Measurements from ENCODE around the gene PPFIA4. TPM values are rescaled to one million over a fixed set of nuclear protein-coding genes. Genes with fewer than 3 reads are reported as not detected.

The PPFIA4 gene
- total and polyA plus RNA-seq, 9 of the 15 experiments (the other 6 are each of a cell fraction or from before 2014, with no cell fraction given), result 0.07 to 12.0 (median 0.70) TPM

GRCh38 chr1:203052601-203053000, 26.3 kb downstream of the PPFIA4 start:
- in situ Hi-C loops (cut with MboI), result no loop called here
- H3K79me2 ChIP-seq (ENCODE audit: control insufficient read depth, insufficient read depth, low read length), result no peaks in the 10 kb centered on the region
- no TSS peak for BruUV-seq (replicated peaks)
- WGBS (ENCODE audit: insufficient coverage, low coverage, missing lambda C conversion rate), result 4% methylated on average over 3 of the region's 3 CpGs
- intact Hi-C loops (cut with micrococcal nuclease), result no loop called here
- H2AFZ ChIP-seq (ENCODE audit: low read depth, low read length), result no peak overlapping the region
- no peaks in the 10 kb centered on the region for H3K9me3 ChIP-seq (replicated peaks; ENCODE audit: control insufficient read depth, insufficient read depth, low read depth, low read length)
- H3K27me3 ChIP-seq (ENCODE audit: control insufficient read depth in 2 of 2, insufficient read depth in 2 of 2, low read length in 2 of 2), result peaks cover 76 to 91% of the 10 kb centered on the region in 2 experiments
- no peak for DNase-seq (ENCODE audit: extremely low read depth in 1 of 4, low spot score in 3 of 4)
- no peak for FAIRE-seq
- ATAC-seq, result no peak
- H3K36me3 ChIP-seq (ENCODE audit: control insufficient read depth, insufficient read depth, low read length), result no peaks in the 10 kb centered on the region
- H3K4me3 ChIP-seq, result no peak overlapping the region
- ChIA-PET POLR2A (interaction anchor here (1.0 to 2.3 kb wide), 2 partner anchors 10 to 114 kb away, joined by 3 to 10 read pairs; no protein-coding TSS in a partner anchor), CTCF (ENCODE audit: low intra/inter-chr PET ratio) (no interaction called here)
- no peak overlapping the region for H3K27ac ChIP-seq (ENCODE audit: extremely low read depth, low read depth, low read length)
- H3K9me1 ChIP-seq (ENCODE audit: control insufficient read depth, insufficient read depth, low read length), result peaks cover 2% of the 10 kb centered on the region
- no peak overlapping the region for H3K4me2 ChIP-seq (ENCODE audit: insufficient read depth, low read length)
- no peak overlapping the region for H3K9ac ChIP-seq (ENCODE audit: insufficient read depth in 1 of 2, low read depth in 2 of 2, low read length in 2 of 2)
- H4K20me1 ChIP-seq (replicated peaks; ENCODE audit: control insufficient read depth, insufficient read depth, low read length), result peaks cover 15% of the 10 kb centered on the region; the same call in 1 of the 2 replicates
- H3K4me1 ChIP-seq (replicated peaks in 1 of 2; ENCODE audit: control insufficient read depth in 2 of 2, insufficient read depth in 2 of 2, low read length in 2 of 2), result peaks cover 0 to 22% of the 10 kb centered on the region in 2 experiments; a peak in 2 of 5 replicates
- TF ChIP-seq MAZ (CRISPR knock-in tag; conservative IDR thresholded peaks at IDR 0.05 in 1 of 2, IDR thresholded peaks at IDR 0.05 in 1 of 2) (no peak), MAFG (tag; conservative IDR thresholded peaks at IDR 0.05) (no peak), SMAD4 (CRISPR knock-in tag; conservative IDR thresholded peaks at IDR 0.05) (no peak), GATA2 (CRISPR knock-in tag; IDR thresholded peaks at IDR 0.05) (no peak), HDAC3 (IDR thresholded peaks at IDR 0.05; ENCODE audit: borderline replicate concordance, partially characterized antibody) (no peak), MGA (IDR thresholded peaks at IDR 0.05) (no peak), XRCC5 (IDR thresholded peaks at IDR 0.05; ENCODE audit: low read depth, low read length) (no peak), SMARCA4 (IDR thresholded peaks at IDR 0.05) (no peak), FOXA1 (IDR thresholded peaks at IDR 0.05; ENCODE audit: borderline replicate concordance) (no peak), PHB (CRISPR knock-in tag; IDR thresholded peaks at IDR 0.05) (no peak), ZNF766 (CRISPR knock-in tag; conservative IDR thresholded peaks at IDR 0.05) (no peak), MAFF (IDR thresholded peaks at IDR 0.05; ENCODE audit: low read length) (no peak)
